Stimulated activated CD4-positive, alpha-beta T cell treated with anti-CD3 and anti-CD28 coated beads, Interleukin-2, amount 100 ng/mL, for 48 hours (primary cell): ENCODE results near the gene UTP11.
A peak's percentile ranks its signal among the peaks of the same experiment; 100 is the strongest.

ENCODE experiments used
- DNase-seq, 2 donors: peaks; one replicate each; pipeline ENCODE4 v3.0.0-alpha.2; 2020

UTP11 gene

GRCh38 chr1:38003261-38004250 is 9.0 kb upstream of the UTP11 start:
- no peak for DNase-seq

GRCh38 chr1:38004284-38005108 is 8.0 kb upstream of the UTP11 start:
- DNase-seq = no peak

- DNase-seq = peak in 1 of 2 donors; percentile 49
Measured at GRCh38 chr1:38005195-38006007, 7.1 kb upstream of the UTP11 start, which contains the start of gene FHL3. TSS of gene FHL3 (minus strand) at chr1:38005514. CDS start at chr1:37999412, 6,102 bp downstream.

- DNase-seq = no peak
Measured at GRCh38 chr1:38006008-38006828, 6.3 kb upstream of the UTP11 start.

- no peak for DNase-seq
Measured at GRCh38 chr1:38009088-38009840, 3.3 kb upstream of the UTP11 start.

GRCh38 chr1:38009841-38010180 is 2.7 kb upstream of the UTP11 start:
- DNase-seq = no peak

- DNase-seq = no peak
Measured at GRCh38 chr1:38013227-38013622, 691 bp downstream of the UTP11 start.

- DNase-seq = no peak
Measured at GRCh38 chr1:38014171-38014570, 1.6 kb downstream of the UTP11 start.

GRCh38 chr1:38014724-38015424 is 2.3 kb downstream of the UTP11 start:
- DNase-seq = no peak

- no peak for DNase-seq
Measured at GRCh38 chr1:38015978-38016725, 3.6 kb downstream of the UTP11 start.

GRCh38 chr1:38018864-38019343 is 6.4 kb downstream of the UTP11 start:
- DNase-seq = no peak

- DNase-seq = no peak
Measured at GRCh38 chr1:38020396-38020795, 7.9 kb downstream of the UTP11 start.

- DNase-seq = no peak
Measured at GRCh38 chr1:38021969-38022368, 9.4 kb downstream of the UTP11 start.

GRCh38 chr1:38022810-38023209 is 10.3 kb downstream of the UTP11 start:
- no peak for DNase-seq

- DNase-seq = no peak
Measured at GRCh38 chr1:38025233-38025632, 12.7 kb downstream of the UTP11 start.

GRCh38 chr1:38025664-38026063 is 13.1 kb downstream of the UTP11 start:
- DNase-seq = no peak

GRCh38 chr1:38026592-38027200 is 14.2 kb downstream of the UTP11 start:
- DNase-seq = no peak

- no peak for DNase-seq
Measured at GRCh38 chr1:38027201-38028104, 14.9 kb downstream of the UTP11 start.
